Activated CD4-positive, alpha-beta T cell treated with anti-CD3 and anti-CD28 coated beads, Interleukin-2, amount 10 ng/mL, durations not matched to agents 24 days and 14 days (primary cell): ENCODE results near the gene STK10. TPM values are rescaled to one million over a fixed set of nuclear protein-coding genes. Genes with fewer than 3 reads are reported as not detected.

Experiments
- DNase-seq: peaks from one replicate; pipeline ENCODE4 v3.0.0; 2022
- H3K27ac Mint-ChIP-seq: one replicate; pipeline ENCODE4 v1.8.0; 2022; ENCODE audit warnings: mild to moderate bottlenecking, mixed read lengths
- H3K27me3 Mint-ChIP-seq: one replicate; pipeline ENCODE4 v1.8.0; 2022; ENCODE audit warnings: mixed read lengths
- H3K36me3 Mint-ChIP-seq: one replicate; pipeline ENCODE4 v1.8.0; 2022; ENCODE audit warnings: low read depth, mild to moderate bottlenecking, mixed read lengths
- H3K4me1 Mint-ChIP-seq: one replicate; pipeline ENCODE4 v1.8.0; 2021; ENCODE audit warnings: mixed read lengths
- H3K4me3 Mint-ChIP-seq: one replicate; pipeline ENCODE4 v1.8.0; 2022; ENCODE audit warnings: mild to moderate bottlenecking, moderate library complexity, mixed read lengths
- H3K9me3 Mint-ChIP-seq: one replicate; pipeline ENCODE4 v1.8.0; 2021; ENCODE audit warnings: mixed read lengths
- intact Hi-C: fragments of 100-400 bp; cut with micrococcal nuclease; formaldehyde crosslinking; loops from one replicate; pipeline ENCODE4 v1.15.1; 2023
- total RNA-seq: library from RNA; stranded (reverse); gene quantifications from 2 replicates; pipeline ENCODE4 v1.2.3, GENCODE V29; 2022

The STK10 gene
- total RNA-seq, 1 donor from 2014 or later, result 87.9 TPM

GRCh38 chr5:172086194-172086975 is 101.6 kb downstream of the STK10 start:
- H3K4me1 Mint-ChIP-seq, result peaks cover 3% of the 10 kb centered on the region
- peak overlapping the region; percentile 6 for H3K27ac Mint-ChIP-seq
- no peaks in the 10 kb centered on the region for H3K9me3 Mint-ChIP-seq
- intact Hi-C loops, result no loop called here
- H3K36me3 Mint-ChIP-seq, result peaks cover 41% of the 10 kb centered on the region
- H3K4me3 Mint-ChIP-seq, result no peak overlapping the region
- DNase-seq, result no peak
- H3K27me3 Mint-ChIP-seq, result no peaks in the 10 kb centered on the region

- DNase-seq, result no peak
- H3K27ac Mint-ChIP-seq, result no peak overlapping the region
- peaks cover 38% of the 10 kb centered on the region for H3K36me3 Mint-ChIP-seq
- H3K4me1 Mint-ChIP-seq, result peaks cover 3% of the 10 kb centered on the region
- H3K27me3 Mint-ChIP-seq, result no peaks in the 10 kb centered on the region
- no peak overlapping the region for H3K4me3 Mint-ChIP-seq
- no peaks in the 10 kb centered on the region for H3K9me3 Mint-ChIP-seq
- intact Hi-C loops, result no loop called here
Measured at GRCh38 chr5:172085738-172086137, 102.3 kb downstream of the STK10 start.

DNA sequence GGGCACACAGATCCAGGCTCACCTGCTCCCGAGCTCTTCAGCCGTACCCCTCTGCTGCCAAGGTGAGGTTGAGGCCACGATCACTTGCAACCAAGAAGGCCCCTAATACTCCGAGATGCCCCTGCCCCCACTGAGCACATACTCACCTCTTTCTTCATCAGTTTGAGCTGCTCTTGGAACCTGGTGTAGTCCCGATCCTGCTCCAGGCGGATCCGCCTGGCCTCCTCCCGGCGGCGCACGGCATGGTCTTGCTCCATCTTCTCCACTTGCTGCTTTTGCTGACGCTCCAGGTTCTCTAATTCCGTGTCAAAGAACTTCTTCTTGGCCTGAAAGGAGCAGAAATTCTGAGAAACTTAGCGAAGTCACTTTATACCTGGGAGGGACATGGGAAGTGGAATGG is 105.8 kb downstream of the STK10 start:
- no peaks in the 10 kb centered on the region for H3K27me3 Mint-ChIP-seq
- H3K36me3 Mint-ChIP-seq, result peaks cover 49% of the 10 kb centered on the region
- no peaks in the 10 kb centered on the region for H3K9me3 Mint-ChIP-seq
- H3K4me3 Mint-ChIP-seq, result no peak overlapping the region
- H3K27ac Mint-ChIP-seq, result no peak overlapping the region
- H3K4me1 Mint-ChIP-seq, result peaks cover 26% of the 10 kb centered on the region
- no peak for DNase-seq
- intact Hi-C loops, result no loop called here

DNA sequence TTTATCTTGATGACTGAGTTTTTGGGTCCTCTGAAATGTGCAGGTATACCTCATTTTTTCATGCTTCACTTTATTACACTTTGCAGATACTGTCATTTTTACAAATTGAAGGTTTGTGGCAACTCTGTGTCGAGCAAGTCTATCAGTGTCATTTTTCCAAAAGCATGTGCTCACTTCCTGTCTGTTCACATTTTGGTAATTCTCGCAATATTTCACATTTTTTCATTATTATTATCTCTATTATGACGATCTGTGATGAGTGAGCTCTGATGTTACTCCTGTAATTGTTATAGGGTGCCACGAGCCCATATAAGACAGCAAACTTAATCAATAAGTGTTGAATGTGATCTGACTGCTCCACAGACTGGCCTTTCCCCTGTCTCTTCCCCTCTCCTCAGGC is 108.1 kb downstream of the STK10 start:
- intact Hi-C loops, result no loop called here
- H3K4me1 Mint-ChIP-seq, result peaks cover 25% of the 10 kb centered on the region
- peaks cover 4% of the 10 kb centered on the region for H3K9me3 Mint-ChIP-seq
- no peaks in the 10 kb centered on the region for H3K27me3 Mint-ChIP-seq
- no peak for DNase-seq
- peak overlapping the region; percentile 30 for H3K27ac Mint-ChIP-seq
- no peak overlapping the region for H3K4me3 Mint-ChIP-seq
- peaks cover 67% of the 10 kb centered on the region for H3K36me3 Mint-ChIP-seq

DNA sequence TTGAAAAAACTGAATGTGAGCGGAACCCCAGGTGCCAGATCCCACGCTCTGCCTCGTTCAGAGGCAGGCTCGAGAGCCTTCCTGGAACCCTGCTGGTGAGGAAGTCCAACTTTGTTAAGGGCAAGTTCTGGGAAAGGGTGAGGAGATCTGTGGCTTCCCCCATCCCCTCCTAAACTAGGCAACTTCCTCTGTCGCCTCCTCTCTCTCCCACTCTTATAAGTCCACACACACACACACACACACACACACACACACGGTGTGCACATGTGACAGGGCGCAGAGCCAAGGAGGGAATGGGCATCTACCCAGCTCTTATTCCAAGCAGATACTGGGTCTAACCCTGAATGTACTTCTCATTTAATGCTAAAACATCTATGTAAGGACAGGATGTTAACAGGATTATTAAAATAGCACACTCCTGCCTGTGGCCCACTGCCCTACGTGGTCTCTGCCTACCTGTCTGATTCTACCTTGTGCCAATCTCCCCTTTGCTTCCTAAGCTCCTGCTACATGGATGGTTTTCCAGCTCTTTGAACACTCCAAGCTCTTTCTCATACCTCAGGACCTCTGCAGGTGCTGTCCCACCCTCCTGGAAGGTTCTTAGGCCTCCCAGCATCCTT is 109.2 kb downstream of the STK10 start:
- Mint-ChIP-seq H3K27ac (peak overlapping the region; percentile 85), H3K4me3 (peak overlapping the region; percentile 52), H3K9me3 (peaks cover 4% of the 10 kb centered on the region), H3K36me3 (peaks cover 75% of the 10 kb centered on the region), H3K27me3 (no peaks in the 10 kb centered on the region), H3K4me1 (peaks cover 25% of the 10 kb centered on the region)
- intact Hi-C loops, result no loop called here
- no peak for DNase-seq

DNA sequence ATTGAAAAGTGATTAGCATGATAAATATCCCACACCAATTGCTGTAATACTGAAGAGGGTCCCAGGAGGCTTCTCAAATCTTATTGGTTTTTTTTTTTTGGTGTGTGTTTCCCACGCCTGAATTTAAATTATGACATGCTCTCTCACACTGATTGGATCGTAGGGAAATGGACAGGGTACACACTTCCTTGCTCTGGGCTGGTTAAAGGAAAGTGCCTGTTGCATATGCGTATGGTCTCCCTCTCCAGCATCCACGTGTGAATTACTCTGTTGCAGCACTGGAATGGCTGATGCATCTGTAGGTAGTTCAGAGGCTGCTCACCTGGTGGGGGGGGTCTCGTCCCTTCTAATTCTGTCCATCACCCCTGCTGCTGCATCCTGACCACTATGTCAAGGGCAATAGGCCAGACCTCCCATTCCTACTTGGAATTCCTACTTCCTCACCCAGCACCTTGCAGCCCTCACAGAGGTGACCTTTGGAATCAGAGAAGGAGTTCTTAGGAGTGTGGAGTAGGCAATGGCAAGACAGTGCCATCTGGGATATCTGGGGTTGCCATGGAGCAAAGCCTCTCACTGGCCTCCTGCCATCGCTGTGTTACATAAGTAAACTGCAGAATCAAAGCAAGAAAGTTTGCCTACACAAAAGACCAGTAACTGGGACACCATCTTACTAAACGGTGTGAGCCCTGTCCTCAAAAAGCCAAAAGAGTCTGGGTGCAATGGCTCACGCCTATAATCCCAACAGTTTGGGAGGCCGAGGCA is 110.2 kb downstream of the STK10 start:
- intact Hi-C loops, result no loop called here
- DNase-seq, result no peak
- H3K27me3 Mint-ChIP-seq, result no peaks in the 10 kb centered on the region
- H3K4me3 Mint-ChIP-seq, result no peak overlapping the region
- H3K4me1 Mint-ChIP-seq, result peaks cover 25% of the 10 kb centered on the region
- H3K9me3 Mint-ChIP-seq, result peaks cover 4% of the 10 kb centered on the region
- peaks cover 72% of the 10 kb centered on the region for H3K36me3 Mint-ChIP-seq
- no peak overlapping the region for H3K27ac Mint-ChIP-seq

- peak overlapping the region; percentile 34 for H3K27ac Mint-ChIP-seq
- H3K4me1 Mint-ChIP-seq, result peaks cover 29% of the 10 kb centered on the region
- H3K36me3 Mint-ChIP-seq, result peaks cover 67% of the 10 kb centered on the region
- intact Hi-C loops, result no loop called here
- no peaks in the 10 kb centered on the region for H3K27me3 Mint-ChIP-seq
- H3K9me3 Mint-ChIP-seq, result peaks cover 4% of the 10 kb centered on the region
- no peak for DNase-seq
- no peak overlapping the region for H3K4me3 Mint-ChIP-seq
Measured at GRCh38 chr5:172076761-172077244, 111.2 kb downstream of the STK10 start.

- Mint-ChIP-seq H3K27ac (no peak overlapping the region), H3K4me1 (peaks cover 37% of the 10 kb centered on the region), H3K9me3 (peaks cover 4% of the 10 kb centered on the region), H3K36me3 (peaks cover 68% of the 10 kb centered on the region), H3K27me3 (no peaks in the 10 kb centered on the region), H3K4me3 (no peak overlapping the region)
- no peak for DNase-seq
- intact Hi-C loops, result no loop called here
Measured at GRCh38 chr5:172075656-172076055, 112.4 kb downstream of the STK10 start.

DNA sequence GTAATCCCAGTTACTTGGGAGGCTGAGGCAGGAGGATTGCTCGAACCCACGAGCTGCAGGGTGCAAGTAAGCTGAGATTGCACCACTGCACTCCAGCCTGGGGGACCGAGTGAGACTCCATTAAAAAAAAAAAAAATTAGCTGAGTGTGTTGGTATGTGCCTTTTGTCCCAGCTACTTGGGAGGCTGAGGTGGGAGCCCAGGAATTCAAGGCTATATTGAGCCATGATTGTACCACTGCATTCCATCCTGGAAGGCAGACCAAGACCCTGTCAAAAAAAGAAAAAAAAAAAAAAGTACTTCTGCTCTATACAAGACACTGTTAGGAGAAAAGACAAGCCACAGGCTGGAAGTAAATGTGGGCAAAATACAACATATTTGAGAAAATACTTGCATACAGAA is 113.1 kb downstream of the STK10 start:
- Mint-ChIP-seq H3K4me3 (no peak overlapping the region), H3K9me3 (peaks cover 4% of the 10 kb centered on the region), H3K36me3 (peaks cover 64% of the 10 kb centered on the region), H3K27me3 (no peaks in the 10 kb centered on the region), H3K27ac (no peak overlapping the region), H3K4me1 (peaks cover 33% of the 10 kb centered on the region)
- no peak for DNase-seq
- intact Hi-C loops, result no loop called here

- Mint-ChIP-seq H3K4me1 (peaks cover 40% of the 10 kb centered on the region), H3K9me3 (peaks cover 4% of the 10 kb centered on the region)
Measured at GRCh38 chr5:172071309-172071875, 116.6 kb downstream of the STK10 start.

DNA sequence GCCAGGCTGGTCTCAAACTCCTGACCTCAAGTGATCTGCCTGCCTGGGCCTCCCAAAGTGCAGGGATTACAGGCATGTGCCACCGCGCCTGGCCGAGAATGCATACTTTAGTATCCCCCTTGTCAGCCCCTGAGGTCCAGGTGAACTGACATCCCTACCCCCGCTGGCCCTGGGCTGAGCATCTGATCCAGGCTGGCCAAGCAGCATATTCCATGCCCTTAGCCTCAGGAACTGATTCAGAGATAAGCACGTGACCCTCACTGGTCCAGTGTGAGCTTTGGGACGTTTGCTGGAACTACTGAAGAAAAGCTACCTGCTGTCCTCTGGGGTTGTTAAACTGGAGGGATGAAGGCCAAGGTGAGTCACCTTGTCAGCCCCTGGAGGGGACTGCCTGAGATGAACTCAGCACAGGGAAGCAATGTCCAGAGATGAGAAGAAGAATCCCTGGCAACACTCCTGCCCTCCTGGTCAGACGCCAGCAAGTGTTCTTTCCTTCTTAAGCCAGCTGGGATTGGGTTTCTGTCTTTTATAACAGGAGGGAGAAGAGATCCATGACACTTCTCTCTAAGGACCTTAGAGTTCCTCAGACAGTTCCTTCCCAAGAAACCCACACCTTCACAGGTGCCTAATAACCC is 122.5 kb downstream of the STK10 start:
- H3K27ac Mint-ChIP-seq, result peak overlapping the region; percentile 62
- H3K9me3 Mint-ChIP-seq, result no peaks in the 10 kb centered on the region
- peaks cover 62% of the 10 kb centered on the region for H3K36me3 Mint-ChIP-seq
- peak overlapping the region; percentile 65 for H3K4me3 Mint-ChIP-seq
- intact Hi-C loops, result loop anchor here (2.0 to 5.0 kb wide), 4 partner anchors 45 to 212 kb away; no protein-coding TSS in a partner anchor
- no peak for DNase-seq
- H3K4me1 Mint-ChIP-seq, result peaks cover 42% of the 10 kb centered on the region
- no peaks in the 10 kb centered on the region for H3K27me3 Mint-ChIP-seq

More at GRCh38 chr5:172071309-172071875, 116.6 kb downstream of the STK10 start:
- peaks cover 49% of the 10 kb centered on the region for H3K36me3 Mint-ChIP-seq
- peak overlapping the region; percentile 25 for H3K27ac Mint-ChIP-seq
- no peak overlapping the region for H3K4me3 Mint-ChIP-seq
- intact Hi-C loops, result no loop called here
- no peaks in the 10 kb centered on the region for H3K27me3 Mint-ChIP-seq
- DNase-seq, result no peak

- H3K4me3 Mint-ChIP-seq, result no peak overlapping the region
- no peaks in the 10 kb centered on the region for H3K27me3 Mint-ChIP-seq
- intact Hi-C loops, result loop anchor here (5.0 kb wide), 1 partner anchor 213 kb away; no protein-coding TSS in a partner anchor
- H3K36me3 Mint-ChIP-seq, result peaks cover 65% of the 10 kb centered on the region
- H3K27ac Mint-ChIP-seq, result no peak overlapping the region
- no peak for DNase-seq
- peaks cover 39% of the 10 kb centered on the region for H3K4me1 Mint-ChIP-seq
- H3K9me3 Mint-ChIP-seq, result no peaks in the 10 kb centered on the region
Measured at GRCh38 chr5:172064766-172065165, 123.3 kb downstream of the STK10 start.

GRCh38 chr5:172064358-172064757 is 123.7 kb downstream of the STK10 start:
- no peaks in the 10 kb centered on the region for H3K27me3 Mint-ChIP-seq
- intact Hi-C loops, result no loop called here
- peak overlapping the region; percentile 32 for H3K27ac Mint-ChIP-seq
- no peak for DNase-seq
- no peak overlapping the region for H3K4me3 Mint-ChIP-seq
- H3K36me3 Mint-ChIP-seq, result peaks cover 66% of the 10 kb centered on the region
- no peaks in the 10 kb centered on the region for H3K9me3 Mint-ChIP-seq
- H3K4me1 Mint-ChIP-seq, result peaks cover 37% of the 10 kb centered on the region
